ENCODE data around the gene GIPC3.

Gene GIPC3

DNA sequence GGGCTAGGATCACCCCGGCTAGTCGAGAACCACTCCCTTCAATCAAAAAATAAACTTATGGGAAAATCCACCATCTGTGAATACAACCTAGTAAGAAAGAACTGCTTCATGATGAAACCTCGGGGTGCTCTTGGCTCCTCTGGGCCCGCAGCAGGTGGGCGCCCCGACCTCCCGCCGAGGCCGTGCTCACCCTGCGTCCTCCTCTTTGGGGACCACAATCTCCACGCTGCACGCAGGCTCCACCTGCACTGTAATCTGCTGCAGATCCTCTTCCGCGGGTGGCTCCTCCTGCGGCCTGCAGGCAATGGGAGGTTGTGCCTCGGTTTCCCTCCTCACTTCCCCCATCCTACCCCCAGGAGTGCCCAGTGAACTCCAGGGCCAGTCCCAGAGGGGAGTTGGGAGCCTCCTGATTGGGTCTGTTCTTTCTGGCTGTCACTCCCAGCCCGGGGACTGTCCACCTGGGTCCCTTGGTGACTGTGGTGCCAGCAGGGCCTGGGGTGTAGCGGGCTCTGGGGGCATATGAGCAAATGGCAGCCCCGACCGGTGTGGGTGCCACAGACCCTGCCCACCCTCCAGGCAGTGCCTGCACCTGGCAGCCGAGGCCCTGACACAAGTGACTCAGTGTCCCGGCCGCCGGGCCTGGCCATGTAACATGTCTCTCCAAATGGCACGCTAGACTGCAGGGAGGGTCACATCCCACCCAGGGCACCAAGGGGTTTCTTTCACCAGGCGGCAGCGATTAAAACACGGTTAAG lies 56.4 kb downstream of the GIPC3 start:
- no peak for DNase-seq

DNA sequence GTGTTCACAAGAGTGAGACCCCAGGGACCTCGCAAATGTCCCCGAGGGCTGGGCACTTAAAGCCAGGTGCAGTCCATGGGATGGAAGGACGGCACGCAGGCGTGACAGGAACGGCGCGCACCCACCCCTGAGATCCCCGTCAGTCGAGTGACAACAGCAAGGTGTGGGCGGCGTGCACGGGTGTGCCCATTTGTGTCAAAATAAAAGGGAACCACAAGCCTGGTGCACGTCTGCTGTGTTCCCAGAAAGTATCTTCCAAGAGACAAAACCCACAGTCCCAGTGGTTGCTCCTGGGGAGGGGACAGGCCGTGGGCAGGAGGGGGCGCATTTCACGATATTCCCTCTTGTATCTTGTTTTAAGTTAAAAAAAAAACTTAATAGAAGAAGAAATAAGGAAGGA lies 57.0 kb downstream of the GIPC3 start:
- DNase-seq: no peak
